GM18517 (cell line): ENCODE results near the gene PTPN12.
"Not testable (repeated sequence)": the region's sequence is repeated elsewhere in the genome, so short reads cannot be mapped to it uniquely, and the experiment has no call there.

ENCODE experiments used
- ATAC-seq: cut with Tn5 transposase; IDR thresholded peaks from one replicate; pipeline ENCODE4 v1.9.1; 2021; ENCODE audit warnings: mild to moderate bottlenecking, moderate library complexity; ENCODE audit not compliant: unreplicated experiment

Gene PTPN12

GRCh38 chr7:77537136-77537777 is at the start of gene PTPN12:
PTPN12 (plus strand) TSS chr7:77537295; CDS start chr7:77537547, 252 bp downstream.
- no peak for ATAC-seq

- no peak for ATAC-seq
These were observed 48.1 kb upstream of the PTPN12 start for GRCh38 chr7:77488986-77489385.

- ATAC-seq: no peak
These were observed 40.0 kb upstream of the PTPN12 start for GRCh38 chr7:77497079-77497478.

- no peak for ATAC-seq
These were observed 38.3 kb upstream of the PTPN12 start for GRCh38 chr7:77498659-77499379.

GRCh38 chr7:77501192-77501515 is 35.9 kb upstream of the PTPN12 start:
- no peak for ATAC-seq

- ATAC-seq: no peak
These were observed 32.1 kb upstream of the PTPN12 start for GRCh38 chr7:77504951-77505350.

GRCh38 chr7:77506899-77507298 is 30.2 kb upstream of the PTPN12 start:
- no peak for ATAC-seq

GRCh38 chr7:77513002-77513670 is 24.0 kb upstream of the PTPN12 start:
- ATAC-seq: not testable (repeated sequence)

- no peak for ATAC-seq
These were observed 21.0 kb upstream of the PTPN12 start for GRCh38 chr7:77516085-77516484.

- ATAC-seq: no peak
These were observed 16.8 kb upstream of the PTPN12 start for GRCh38 chr7:77520261-77520660.

GRCh38 chr7:77521537-77521936 is 15.6 kb upstream of the PTPN12 start:
- ATAC-seq: not testable (repeated sequence)

- no peak for ATAC-seq
These were observed 12.4 kb upstream of the PTPN12 start for GRCh38 chr7:77524731-77525130.

- ATAC-seq: no peak
These were observed 11.9 kb upstream of the PTPN12 start for GRCh38 chr7:77525231-77525630.

GRCh38 chr7:77528368-77528767 is 8.7 kb upstream of the PTPN12 start:
- ATAC-seq: no peak

- ATAC-seq: no peak
These were observed 7.8 kb upstream of the PTPN12 start for GRCh38 chr7:77529279-77529678.

- ATAC-seq: no peak
These were observed 6.1 kb upstream of the PTPN12 start for GRCh38 chr7:77531038-77531437.

- ATAC-seq: no peak
These were observed 4.8 kb upstream of the PTPN12 start for GRCh38 chr7:77532247-77532646.

GRCh38 chr7:77532732-77533131 is 4.4 kb upstream of the PTPN12 start:
- not testable (repeated sequence) for ATAC-seq

- ATAC-seq: not testable (repeated sequence)
These were observed 3.0 kb upstream of the PTPN12 start for GRCh38 chr7:77534046-77534445.

GRCh38 chr7:77536017-77536412 is 1.1 kb upstream of the PTPN12 start:
- ATAC-seq: peak; percentile 1

- peak; percentile 96 for ATAC-seq
These were observed 521 bp upstream of the PTPN12 start for GRCh38 chr7:77536413-77537135.
